ENCODE measurements around the gene COL27A1. TPM values are rescaled to one million over a fixed set of nuclear protein-coding genes. Genes with fewer than 3 reads are reported as not detected.
"Not testable (repeated sequence)": the region's sequence is repeated elsewhere in the genome, so short reads cannot be mapped to it uniquely, and the experiment has no call there.

The COL27A1 gene
- total RNA-seq, 1 donor from 2014 or later: 65.1 TPM

DNA sequence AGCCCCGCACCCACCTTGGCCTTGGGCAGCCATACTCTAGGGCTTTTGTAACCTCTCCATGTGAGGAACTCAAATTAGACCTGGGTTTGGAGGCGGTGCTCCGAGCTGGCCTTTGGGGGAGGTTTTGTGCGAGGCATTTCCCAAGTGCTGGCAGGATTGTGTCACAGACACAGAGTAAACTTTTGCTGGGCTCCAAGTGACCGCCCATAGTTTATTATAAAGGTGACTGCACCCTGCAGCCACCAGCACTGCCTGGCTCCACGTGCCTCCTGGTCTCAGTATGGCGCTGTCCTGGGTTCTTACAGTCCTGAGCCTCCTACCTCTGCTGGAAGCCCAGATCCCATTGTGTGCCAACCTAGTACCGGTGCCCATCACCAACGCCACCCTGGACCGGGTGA is 174.3 kb downstream of the COL27A1 start, which contains the start of gene ORM2:
ORM2 (plus strand) TSS at position 245 of the 398 bp plus-strand sequence; CDS start at position 281, 36 bp downstream.
- not testable (repeated sequence) for H3K27ac Mint-ChIP-seq; H3K4me1 Mint-ChIP-seq (ENCODE audit: unreplicated experiment); H3K36me3 Mint-ChIP-seq; H3K27me3 Mint-ChIP-seq; H3K9me3 Mint-ChIP-seq; DNase-seq (ENCODE audit: extremely low spot score, unreplicated experiment); H3K4me3 Mint-ChIP-seq

DNA sequence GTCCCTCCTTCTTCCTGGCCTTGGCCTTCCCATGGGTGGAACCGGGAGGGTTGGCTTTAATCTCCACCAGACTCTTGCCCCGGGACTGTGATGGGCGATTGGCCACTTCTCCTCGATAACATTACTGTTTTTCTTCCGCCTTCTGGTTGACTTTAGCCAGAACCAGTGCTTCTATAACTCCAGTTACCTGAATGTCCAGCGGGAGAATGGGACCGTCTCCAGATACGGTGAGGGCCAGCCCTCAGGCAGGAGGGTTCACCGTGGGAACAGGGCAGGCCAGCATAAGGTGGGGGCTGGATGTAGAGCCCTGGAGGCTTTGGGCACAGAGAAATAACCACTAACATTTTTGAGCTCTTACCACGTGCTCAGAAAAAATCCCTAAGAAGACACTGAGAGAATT is 175.3 kb downstream of the COL27A1 start:
- Mint-ChIP-seq H3K36me3 (no peaks in the 10 kb centered on the region), H3K4me3 (no peak overlapping the region), H3K27ac (no peak overlapping the region), H3K4me1 (ENCODE audit: unreplicated experiment) (no peaks in the 10 kb centered on the region), H3K27me3 (no peaks in the 10 kb centered on the region), H3K9me3 (no peaks in the 10 kb centered on the region)
- no peak for DNase-seq (ENCODE audit: extremely low spot score, unreplicated experiment)
- TF ChIP-seq, protein P1, sequence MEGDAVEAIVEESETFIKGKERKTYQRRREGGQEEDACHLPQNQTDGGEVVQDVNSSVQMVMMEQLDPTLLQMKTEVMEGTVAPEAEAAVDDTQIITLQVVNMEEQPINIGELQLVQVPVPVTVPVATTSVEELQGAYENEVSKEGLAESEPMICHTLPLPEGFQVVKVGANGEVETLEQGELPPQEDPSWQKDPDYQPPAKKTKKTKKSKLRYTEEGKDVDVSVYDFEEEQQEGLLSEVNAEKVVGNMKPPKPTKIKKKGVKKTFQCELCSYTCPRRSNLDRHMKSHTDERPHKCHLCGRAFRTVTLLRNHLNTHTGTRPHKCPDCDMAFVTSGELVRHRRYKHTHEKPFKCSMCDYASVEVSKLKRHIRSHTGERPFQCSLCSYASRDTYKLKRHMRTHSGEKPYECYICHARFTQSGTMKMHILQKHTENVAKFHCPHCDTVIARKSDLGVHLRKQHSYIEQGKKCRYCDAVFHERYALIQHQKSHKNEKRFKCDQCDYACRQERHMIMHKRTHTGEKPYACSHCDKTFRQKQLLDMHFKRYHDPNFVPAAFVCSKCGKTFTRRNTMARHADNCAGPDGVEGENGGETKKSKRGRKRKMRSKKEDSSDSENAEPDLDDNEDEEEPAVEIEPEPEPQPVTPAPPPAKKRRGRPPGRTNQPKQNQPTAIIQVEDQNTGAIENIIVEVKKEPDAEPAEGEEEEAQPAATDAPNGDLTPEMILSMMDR (conservative IDR thresholded peaks at IDR 0.05): no peak

DNA sequence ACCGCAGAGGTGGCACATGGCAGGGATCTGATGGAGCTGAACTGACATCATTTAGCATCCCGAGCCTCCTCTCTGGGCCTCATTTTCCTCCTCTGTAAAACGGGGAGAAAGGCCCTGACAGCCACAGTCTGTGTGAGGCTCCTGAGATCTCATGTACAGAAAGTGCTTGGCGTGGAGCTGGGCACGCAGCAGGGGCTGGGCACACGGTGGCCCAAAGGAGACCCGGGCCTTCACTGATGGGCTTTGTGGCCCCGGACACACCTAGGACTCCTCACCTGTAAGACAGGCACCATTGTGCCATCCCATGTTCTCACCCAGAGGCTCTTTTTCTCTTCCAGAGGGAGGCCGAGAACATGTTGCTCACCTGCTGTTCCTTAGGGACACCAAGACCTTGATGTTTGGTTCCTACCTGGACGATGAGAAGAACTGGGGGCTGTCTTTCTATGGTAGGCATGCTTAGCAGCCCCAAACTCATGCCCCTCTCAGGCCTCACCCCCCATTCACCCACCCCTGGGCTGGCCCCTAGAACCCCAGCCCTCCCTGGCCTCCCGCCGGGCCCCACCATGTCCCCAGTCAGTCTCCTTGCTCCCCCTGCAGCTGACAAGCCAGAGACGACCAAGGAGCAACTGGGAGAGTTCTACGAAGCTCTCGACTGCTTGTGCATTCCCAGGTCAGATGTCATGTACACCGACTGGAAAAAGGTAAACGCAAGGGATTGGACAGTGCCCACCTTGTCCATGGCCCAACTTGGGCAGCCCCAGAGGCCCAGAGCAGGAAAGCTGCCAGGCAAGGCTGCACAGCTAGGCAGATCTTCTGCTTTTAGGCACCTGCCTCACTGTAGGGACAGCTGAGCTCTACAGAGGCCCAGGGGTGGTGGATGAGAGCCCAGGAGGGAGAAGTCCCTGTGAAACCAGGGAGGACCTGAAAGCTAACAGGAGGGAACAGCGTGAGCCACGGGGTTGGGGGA is 176.2 kb downstream of the COL27A1 start:
- DNase-seq (ENCODE audit: extremely low spot score, unreplicated experiment); H3K27ac Mint-ChIP-seq; H3K4me1 Mint-ChIP-seq (ENCODE audit: unreplicated experiment); H3K36me3 Mint-ChIP-seq; H3K27me3 Mint-ChIP-seq; H3K4me3 Mint-ChIP-seq; H3K9me3 Mint-ChIP-seq: not testable (repeated sequence)

DNA sequence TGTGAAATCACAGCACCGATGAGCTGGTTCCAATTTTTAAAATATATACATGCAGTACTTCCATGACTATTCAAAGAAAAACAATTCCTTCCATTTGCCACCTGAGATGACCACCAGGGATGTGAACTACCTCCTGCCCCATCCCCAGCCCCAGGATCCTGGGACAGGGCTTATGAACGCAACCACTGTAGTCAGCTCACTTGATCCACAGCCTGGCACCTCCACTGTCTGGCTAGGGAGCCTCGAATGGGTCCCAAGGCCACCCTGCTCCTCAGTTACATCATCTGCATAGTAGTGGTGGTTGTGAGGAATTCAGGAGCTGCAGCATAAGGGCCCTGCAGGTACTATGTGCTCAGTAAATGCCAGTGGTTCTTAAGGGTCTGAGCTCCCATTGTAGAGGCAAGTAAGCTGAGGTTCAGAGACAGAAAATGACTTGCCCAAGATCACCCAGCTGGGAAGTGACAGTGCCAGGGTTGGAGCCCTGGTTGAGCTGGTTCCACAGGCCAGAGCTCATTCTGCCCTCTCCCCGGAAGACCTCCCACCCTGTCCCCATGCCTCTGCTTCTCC is 177.2 kb downstream of the COL27A1 start:
- not testable (repeated sequence) for DNase-seq (ENCODE audit: extremely low spot score, unreplicated experiment); H3K9me3 Mint-ChIP-seq; H3K36me3 Mint-ChIP-seq; H3K4me1 Mint-ChIP-seq (ENCODE audit: unreplicated experiment); H3K4me3 Mint-ChIP-seq; H3K27ac Mint-ChIP-seq; H3K27me3 Mint-ChIP-seq

DNA sequence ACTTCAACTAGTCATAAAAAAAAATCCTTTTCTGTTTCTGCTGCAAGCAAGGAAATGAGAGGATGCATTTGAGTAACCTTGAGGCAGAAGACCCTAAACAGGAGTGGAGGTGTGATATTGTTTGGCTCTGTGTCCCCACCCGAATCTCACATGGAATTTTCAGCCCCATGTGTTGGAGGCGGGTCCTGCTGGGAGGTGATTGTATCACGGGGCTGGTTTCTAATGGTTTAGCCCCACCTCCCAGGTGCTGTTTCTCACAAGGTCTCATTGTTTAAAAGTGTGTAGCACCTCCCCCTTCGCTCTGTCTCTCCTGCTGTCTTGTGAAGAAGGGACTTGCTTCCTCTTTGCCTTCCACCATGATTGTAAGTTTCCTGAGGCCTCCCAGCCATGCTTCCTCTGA is 178.4 kb downstream of the COL27A1 start:
- not testable (repeated sequence) for H3K36me3 Mint-ChIP-seq; H3K27ac Mint-ChIP-seq; H3K4me3 Mint-ChIP-seq; DNase-seq (ENCODE audit: extremely low spot score, unreplicated experiment); H3K4me1 Mint-ChIP-seq (ENCODE audit: unreplicated experiment); H3K27me3 Mint-ChIP-seq; H3K9me3 Mint-ChIP-seq

DNA sequence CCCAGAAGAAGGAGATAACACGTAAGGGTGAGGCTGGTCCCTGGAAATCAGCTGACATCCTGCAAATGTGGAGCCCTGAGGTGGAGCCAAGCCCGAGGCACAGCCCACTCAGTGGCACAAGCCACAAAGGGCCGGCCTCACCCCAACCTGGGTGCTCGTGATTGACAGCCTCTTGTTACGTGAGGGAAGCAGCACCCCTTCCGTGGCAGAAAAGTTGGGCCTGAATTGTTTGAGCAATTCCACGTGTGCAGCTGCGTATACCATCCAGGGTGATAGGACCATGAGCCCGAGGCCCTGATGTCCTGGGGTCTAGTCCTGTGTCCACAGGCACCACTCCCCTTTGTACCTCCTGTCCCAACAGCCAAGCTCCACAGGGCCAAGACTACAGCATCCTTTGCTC is 179.2 kb downstream of the COL27A1 start:
- Mint-ChIP-seq H3K4me3 (no peak overlapping the region), H3K27me3 (no peaks in the 10 kb centered on the region), H3K4me1 (ENCODE audit: unreplicated experiment) (no peaks in the 10 kb centered on the region), H3K9me3 (no peaks in the 10 kb centered on the region), H3K36me3 (no peaks in the 10 kb centered on the region), H3K27ac (no peak overlapping the region)
- TF ChIP-seq, protein P1 (conservative IDR thresholded peaks at IDR 0.05): no peak
- DNase-seq (ENCODE audit: extremely low spot score, unreplicated experiment): no peak

DNA sequence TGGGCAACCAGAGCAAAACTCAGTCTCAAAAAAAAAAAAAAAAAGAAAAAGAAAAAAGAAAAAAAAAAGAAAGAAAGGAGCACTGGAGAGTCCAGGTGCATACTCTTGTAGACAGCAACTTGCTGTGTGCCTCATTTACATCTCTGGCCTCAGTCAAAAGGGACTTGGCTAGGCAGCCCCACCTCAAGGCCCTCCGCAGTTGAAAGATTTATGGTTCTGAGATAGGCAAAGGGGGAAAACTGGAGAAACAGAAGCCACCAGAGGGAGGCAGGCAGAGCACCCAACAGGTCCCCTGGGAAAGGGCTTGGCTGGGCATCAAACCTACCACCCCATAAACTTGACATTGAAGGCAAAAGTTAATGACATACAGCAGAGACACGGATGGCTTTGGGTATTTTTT is 180.4 kb downstream of the COL27A1 start:
- H3K9me3 Mint-ChIP-seq: no peaks in the 10 kb centered on the region
- no peaks in the 10 kb centered on the region for H3K36me3 Mint-ChIP-seq
- H3K4me3 Mint-ChIP-seq: no peak overlapping the region
- TF ChIP-seq, protein P1 (conservative IDR thresholded peaks at IDR 0.05): no peak
- H3K4me1 Mint-ChIP-seq (ENCODE audit: unreplicated experiment): no peaks in the 10 kb centered on the region
- no peak overlapping the region for H3K27ac Mint-ChIP-seq
- no peak for DNase-seq (ENCODE audit: extremely low spot score, unreplicated experiment)
- no peaks in the 10 kb centered on the region for H3K27me3 Mint-ChIP-seq

Measured in type B pancreatic cell (in vitro differentiated cells).